Umbilical cord (tissue), 2 donors: ENCODE data around the gene SMG6. TPM values are rescaled to one million over a fixed set of nuclear protein-coding genes. Genes with fewer than 3 reads are reported as not detected.
A peak's percentile ranks its signal among the peaks of the same experiment; 100 is the strongest.

Experiments
- DNase-seq: peaks from one replicate; pipeline ENCODE4 v3.0.0-alpha.2; 2015; ENCODE audit warnings: low spot score
- total RNA-seq: library from RNA; depleted of rRNA; stranded (reverse); fragments of >200 nt; gene quantifications from one replicate; pipeline ENCODE4 v1.2.3, GENCODE V29; 2014; ENCODE audit warnings: low replicate concordance; ENCODE audit not compliant: insufficient read depth

SMG6 gene
- total RNA-seq, 1 donor from 2014 or later: 29.1 TPM

DNA sequence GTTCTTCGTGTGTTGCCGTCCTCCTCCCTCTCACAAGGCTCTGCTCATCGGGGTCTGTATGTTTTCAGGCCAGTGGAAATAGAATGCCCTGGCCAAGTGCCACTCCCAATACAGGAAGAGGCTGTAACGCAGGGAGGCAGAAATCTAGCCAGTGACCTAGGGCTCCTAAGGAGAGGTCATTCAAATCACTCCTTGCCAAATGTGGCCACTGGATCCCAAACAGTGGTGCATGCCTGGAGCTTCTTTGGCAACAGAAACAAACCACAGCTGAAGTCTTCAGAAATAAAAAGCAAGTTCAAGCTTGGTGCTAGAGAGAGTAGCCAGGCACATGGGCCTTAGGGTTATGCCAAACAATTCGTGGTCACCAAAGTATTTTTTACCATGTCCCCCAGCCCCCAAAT, 66.1 kb downstream of the SMG6 start:
- no peak for DNase-seq

DNA sequence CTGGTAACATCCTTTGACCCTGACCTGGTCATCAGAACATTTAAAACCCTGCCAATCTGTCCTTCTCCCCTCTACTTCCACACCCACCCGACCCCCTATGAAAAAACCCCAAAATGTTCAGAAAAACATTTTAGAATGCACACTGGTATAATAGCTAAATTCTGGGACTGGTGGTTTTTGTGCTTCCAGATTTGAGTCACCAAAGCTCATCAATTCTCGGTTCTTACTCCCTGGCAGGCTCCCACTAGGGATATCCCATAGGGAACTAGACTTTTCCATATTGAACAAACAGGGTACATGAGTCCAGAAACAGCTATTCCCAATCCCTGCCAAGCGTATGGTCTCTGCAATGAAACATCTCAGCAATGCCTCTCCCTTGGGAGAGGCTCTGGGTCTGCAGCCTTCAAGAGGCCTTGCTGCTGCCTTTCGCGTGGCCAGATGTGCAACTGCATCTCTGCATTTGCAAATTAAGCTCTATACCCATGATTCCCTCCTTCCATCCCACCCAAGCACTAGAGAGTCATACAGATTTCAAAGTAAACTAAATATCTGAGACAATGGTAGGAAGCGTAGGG, 67.7 kb downstream of the SMG6 start:
- DNase-seq: no peak

DNA sequence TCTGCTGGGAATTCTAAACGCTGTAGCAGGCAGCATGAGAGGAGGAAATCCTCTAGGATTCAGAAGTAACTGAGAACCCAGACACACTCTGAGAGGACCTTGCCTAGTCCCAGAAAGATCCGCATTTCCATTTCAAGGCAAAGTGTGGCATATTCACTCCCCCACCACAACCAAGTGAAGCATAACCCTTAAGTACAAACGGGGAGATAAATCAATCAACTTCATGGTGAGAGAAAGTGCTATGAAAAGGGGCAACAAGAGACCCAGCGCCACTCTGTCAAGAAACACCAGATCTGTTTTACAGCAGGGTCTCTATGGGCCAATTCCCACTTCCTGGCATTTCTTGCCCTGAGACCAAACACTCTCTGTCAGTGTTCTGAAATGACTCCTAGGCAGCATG, 68.3 kb downstream of the SMG6 start:
- no peak for DNase-seq

DNA sequence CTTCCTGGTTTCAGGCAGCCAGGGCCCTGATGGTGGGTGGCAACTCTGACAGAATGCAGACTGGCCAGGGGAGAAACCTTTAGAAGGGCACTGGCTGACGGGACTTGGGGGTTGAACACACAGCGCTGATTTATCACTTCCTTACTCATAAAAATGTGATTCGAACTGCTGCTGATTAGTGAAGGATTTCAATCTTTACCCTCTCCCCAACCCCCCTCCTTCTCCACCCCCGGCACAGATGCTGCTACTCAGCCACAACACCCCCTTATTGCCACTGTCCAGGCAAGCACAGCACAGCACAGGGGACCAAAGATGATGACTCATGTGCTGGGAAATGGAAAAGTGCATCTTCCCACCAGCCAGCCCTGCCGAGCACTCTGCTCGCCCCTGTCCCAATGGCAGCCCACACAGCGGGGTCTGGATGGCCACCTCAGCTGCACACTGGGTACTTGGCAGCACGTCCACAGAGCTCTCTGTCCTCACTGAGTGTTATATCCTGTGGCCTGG, 70.1 kb downstream of the SMG6 start:
- DNase-seq: no peak

DNA sequence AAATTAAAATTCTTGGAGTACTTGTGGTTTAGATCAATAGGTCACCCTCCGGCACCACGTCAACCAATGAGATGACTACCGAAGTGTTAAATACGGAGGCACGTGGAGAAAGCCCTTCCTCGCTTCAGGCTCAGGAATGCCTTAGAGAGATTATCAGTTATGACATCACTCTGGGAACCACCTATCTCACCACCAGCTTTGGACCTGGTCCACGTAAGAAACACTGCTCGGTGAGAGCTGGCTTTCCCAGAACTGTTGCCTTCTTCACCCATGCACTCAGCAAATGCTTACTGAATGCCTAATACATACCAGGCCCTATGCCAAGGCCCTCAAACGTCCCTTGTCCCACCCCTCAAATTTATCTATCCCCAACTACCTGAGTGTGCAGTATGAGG, 71.3 kb downstream of the SMG6 start:
- peak; percentile 33 for DNase-seq

DNA sequence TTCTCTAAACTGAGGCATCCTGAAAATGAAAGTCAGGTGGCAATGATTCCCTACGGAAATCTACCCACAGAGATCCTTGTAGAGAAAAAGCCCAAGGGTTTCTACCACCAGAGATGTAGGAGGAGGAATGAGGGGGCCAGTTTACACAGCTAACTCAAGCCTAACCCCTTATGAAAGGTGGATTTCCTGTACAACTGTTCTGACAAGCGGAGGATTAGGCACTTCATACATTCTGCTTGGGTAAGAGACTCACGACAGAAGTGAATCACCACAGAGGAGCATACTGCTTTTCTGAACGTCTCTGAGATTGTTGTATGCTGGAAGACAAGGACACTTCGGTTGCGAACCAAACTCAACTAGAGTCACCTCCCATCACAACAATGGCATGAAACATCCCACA, 72.7 kb downstream of the SMG6 start:
- peak; percentile 64 for DNase-seq

DNA sequence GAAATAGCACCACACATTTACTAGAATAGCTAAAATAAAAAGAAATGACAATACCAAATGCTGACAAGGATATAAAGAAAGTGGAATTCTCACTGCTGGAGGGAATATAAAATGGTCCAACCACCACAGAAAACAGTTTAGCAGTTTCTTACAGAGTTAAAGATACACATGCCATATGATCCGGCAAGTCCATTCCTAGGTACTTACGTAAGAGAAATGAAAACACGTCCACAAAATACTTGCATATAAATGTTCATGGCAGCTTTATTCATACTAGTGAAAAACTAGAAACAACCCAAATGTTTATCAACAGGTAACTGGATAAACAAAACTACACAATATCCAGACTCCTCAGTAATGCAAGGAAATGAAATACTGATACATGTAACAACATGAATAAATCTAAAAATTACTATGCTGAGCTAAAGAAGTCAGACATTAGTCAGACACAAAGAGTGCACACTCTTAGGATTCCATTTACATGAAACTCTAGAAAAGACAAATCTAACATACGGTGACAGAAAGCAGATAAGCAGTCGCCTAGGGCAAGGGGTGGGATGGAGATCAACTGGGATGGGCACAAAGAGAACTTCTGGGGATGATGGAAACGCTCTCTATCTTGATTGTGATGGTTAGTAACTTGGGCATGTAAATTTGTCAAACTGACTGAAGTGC, 76.4 kb downstream of the SMG6 start:
- DNase-seq: peak; percentile 80

DNA sequence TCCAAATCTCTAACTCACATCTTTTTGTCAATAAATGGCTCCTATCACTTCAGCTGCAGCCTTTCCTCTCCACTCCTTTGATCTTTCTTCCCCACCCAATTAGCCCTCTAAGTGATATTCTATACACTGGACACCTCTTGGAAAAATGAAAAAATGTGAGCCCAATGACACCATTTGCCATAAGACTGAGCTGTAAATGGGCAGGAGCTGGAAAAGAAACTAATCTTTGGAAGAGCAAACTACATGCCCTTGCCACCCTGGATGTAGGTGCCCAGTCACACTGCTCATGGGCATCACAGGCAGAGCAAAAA, 80.0 kb downstream of the SMG6 start:
- no peak for DNase-seq

DNA sequence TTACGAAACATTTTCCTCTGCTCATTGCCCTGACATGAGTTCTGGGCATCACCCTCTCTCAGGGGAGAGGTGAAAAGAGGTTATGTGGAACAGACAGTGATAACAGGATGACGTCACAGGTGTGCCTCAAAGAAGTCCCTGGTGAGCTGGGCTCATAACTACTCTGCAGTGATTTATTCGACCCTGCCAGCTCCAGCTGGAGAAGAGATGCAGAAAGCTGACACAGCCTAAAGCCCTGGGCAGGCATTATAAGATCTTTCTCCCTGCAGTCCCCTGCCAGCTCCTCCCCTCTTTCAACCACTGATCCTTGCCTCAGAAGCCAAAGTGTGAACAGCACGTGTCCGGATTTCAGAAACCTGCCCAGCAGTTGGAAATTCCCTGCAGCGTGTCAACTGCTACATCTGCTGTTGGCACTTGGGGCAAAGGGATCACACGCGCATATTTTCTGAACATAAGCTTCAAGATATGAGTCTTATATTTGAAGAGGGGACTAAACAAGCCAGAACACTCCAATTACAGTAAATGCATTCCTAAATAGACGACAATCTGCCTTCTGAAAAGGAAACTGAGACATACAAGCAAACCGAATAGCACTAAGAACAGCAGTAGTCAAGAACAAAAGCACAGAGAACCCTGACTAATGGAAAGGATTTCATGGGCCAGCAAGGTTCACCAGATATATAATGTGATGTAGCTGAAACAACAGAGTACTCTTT, 80.5 kb downstream of the SMG6 start:
- DNase-seq: peak; percentile 95

DNA sequence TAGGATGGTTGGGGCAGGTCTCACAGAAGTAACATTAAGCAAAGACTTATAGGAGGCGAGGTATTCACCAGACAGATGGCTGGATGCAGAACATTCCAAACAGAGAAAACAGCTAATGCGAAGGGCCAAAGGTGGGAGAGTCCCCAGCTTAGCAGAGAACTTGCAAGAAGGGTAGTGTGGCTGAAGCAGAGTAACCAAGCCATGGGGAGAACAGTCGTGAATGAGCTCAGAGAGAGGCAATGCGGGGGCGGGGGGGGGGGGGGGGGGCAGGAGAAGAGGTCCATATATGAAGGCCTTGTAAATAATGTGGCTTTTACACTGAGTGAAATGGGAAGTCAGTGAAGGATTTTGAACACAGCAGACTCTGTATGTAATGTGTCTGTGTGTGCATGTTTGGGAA, 81.3 kb downstream of the SMG6 start:
- no peak for DNase-seq

DNA sequence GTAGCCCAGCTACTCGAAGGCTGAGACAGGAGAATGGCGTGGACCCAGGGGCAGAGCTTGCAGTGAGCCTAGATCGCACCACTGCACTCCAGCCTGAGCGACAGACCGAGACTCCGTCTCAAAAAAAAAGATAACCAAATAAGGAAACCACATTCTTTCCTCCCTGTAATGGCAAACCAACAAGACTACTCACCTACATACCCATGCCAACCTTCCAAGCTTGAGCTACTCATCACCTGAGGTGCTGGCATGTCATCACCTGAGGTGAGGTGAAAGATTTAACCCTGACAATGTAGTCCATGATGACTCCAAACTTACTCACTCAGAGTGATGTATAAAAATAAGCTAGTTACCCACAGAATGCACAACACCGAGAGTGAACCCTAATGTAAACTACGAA, 85.2 kb downstream of the SMG6 start:
- no peak for DNase-seq

DNA sequence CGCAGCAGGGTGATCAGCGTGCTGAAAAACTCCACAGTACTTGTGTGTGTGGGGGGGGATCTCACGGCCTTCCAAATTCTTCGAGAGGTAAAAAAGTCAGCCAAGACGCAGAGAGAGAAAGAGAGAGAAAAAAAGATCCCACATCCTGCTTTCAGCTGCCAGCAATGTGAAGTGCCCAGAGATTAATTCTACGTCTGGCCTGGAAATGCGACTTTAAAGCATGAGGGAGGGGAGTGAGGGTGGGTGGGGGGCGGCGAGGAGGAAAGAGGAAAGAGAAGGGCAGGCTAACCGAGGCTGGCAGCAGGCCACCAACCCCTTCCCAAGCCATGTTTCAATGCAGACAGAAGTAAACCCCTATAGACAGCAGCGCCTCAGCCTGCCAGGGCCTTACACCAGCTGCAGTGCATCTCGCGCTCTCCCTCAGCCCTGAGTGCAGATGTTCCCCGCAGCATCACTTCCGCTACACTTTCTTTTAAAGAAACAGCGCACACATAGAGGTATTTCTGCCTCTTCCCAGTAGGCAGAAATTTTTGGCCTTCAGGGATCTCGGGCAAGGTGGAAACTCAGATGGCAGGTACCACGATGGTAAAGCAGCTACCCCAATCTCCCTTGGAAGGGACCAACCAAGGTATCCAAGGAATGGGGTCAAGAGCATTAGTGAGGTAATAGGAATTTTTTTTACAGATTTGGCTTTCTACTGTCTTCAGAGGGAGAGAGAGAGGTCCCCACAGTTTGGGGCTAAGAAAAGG, 87.8 kb downstream of the SMG6 start:
- DNase-seq: peak; percentile 85

DNA sequence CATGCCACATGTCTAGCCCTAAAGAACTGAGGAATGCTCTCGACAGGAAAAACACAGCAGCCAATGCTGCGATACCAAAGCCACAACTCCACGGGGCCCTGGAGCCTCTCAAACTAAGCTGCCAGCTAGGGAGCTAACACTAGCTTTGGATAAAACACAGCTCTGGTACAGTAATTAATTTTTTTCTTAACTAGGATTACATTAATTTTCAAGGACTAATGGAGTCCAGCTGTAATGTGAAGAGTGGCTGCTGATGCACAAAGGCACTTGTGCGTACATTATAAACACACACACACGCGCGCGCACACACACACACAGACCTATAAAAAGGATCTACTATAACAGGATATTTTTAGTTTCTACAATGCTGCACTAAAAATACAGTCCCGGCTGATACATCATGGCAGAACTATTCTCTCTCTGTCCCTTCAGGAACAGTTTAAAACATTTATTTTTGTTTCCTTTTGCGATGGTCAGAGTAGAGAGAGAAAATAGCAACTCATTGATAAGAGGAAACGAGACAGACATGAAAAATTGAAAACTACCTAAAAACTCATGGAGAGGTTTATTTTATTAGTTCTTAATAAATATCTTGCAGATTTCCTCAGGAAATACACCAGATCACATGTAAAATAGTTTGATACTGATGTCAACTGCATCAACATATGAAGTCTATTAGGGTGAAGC, 88.5 kb downstream of the SMG6 start:
- peak; percentile 84 for DNase-seq

DNA sequence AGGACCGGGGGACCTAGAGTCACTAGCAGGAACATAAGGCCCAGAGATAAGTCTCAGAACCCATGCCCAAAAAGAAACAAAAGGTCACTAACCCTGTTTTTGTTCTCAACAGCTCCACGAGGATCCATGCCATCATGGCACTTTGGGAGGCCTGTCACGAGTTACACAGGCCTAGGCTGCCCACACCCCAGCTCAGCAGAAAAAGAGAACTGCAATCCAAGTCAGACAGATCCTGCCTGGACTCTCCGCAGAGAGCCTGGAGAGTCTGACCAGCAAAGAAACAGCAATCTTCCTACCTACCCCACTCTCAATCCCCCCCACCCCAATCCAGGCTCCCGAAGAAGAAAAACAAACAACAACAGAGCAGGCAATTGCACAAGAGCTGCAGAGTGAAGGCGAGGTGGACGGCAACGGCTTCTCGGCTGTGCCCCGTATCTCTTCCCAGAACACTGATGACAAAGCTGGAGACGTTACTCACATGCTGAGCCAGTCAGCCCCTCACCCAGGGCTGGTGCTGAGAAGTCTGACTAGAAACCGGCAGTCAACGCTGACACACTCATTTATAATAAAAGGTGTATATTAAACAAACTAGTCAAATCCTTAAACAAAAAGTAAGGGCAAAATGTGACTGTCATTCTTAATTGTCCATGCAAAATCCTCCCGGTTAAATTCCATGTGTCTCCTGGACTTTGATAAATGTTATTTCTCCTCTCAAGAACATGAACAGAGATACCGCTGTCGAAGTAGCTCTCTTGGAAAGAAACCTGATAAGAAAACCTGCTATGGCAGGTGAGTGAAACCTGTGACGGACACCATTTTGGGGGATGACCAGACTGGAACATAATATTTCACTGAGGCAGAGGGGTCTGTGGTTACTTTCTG, 89.3 kb downstream of the SMG6 start:
- DNase-seq: peak; percentile 77

DNA sequence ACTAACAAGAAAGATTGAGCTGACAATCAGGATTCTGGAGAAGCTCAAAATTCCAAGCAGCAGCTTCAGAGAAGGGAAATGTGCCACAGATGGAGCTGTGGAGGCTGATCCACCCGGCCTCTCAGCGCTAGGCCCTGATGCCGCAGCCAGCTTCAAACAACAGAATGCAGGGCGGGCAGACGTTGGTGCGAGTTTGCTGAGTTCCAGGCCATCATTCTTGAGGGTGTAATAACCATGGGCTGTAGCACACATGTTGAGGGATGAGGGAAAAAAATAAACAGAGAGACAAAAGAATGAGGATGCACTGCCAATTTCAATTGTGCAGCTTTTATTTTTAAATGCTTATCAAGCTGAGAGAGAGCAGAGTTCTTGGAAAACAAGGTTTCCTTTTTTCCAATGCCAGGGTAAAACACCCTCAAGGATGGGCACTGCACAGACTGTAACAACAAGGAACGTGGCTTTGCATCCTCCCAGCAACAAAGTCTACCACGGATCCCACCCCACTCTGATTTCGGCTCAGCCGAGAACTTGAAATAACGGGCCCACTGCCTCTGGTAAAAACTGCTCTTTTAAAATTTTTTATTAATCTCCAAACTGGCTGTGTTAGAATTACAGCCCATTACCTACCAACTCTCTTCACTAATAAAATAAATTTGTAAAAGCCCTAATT, 90.2 kb downstream of the SMG6 start:
- DNase-seq: peak; percentile 59

DNA sequence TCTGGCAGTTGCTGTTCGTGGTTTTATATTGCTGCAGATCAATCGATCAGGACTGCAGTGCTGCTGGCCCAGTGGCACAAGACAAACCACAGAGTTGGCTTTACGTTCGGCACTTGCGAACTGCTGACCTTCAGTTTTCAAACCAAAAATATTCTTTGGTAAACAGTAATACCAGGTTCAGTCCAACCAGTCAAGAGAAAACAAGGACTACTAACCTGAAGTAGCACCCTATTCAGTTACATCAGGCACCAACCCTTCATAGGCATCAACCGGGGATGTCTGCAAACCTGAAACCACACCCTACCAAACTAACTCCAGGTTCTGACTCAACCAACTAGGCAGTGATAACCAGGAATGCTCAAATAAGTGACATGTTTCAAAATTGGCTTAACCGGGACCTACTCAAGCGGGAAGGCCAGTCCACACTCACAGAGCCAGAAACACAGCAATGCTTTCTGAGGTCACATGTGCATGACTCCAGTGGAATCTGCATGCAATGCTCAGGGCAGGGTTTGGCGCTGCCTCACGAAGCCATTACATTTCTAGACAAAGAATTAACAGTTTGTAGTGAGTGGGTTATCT, 91.1 kb downstream of the SMG6 start:
- peak; percentile 69 for DNase-seq

DNA sequence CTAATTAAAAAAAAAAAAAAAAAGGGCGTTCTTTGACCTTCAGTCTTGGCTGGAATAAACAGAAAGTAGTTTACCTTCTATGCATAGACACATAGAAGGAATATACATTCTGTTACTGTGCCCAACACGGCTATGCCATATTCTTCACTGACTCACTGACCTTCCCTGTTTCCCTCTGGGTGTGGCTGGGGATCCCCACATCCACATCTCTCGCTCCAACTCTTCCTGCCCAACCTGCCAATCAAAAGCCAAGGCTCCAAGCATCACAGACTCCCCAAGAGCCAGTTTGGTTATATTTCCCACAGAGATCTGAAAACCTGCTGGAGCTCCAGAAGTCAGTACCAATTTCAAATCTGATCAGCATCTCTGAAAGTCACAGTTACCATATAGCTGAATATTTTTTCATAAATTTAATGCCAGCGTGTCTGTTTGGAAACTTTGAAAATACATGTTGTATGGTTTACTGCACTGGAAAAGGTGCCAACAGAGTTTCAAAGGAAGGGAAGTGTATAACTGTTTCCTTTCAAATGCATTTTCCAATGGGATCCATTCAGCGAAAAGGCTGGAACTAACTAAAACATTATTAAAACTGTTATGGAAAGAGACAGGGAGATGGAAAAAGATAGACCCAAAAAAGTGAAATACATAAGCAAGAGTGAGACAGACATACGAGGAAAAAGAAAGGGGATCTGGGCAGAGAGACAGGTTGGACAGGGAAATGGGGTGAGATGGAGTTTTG, 91.8 kb downstream of the SMG6 start:
- DNase-seq: no peak

DNA sequence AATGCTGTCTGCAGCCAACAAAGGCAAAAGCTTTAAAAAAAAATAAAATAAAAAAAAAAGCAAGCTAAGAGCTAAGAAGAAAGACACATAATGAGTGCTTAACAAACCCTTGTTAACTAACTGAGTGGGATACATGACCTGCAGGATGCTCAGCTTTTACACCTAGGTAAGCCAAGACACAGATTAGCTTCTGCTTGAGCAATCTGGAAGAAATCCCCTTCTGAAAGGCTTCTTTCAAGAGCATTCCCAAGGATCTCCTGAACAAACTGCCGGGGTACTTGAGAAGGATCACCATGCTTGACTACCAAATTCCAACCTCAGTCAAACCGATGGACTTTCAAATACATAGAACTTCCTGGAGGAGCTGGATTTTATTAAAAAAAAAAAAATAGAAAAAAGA, 92.9 kb downstream of the SMG6 start:
- DNase-seq: no peak
